HEK293 (cell line): Measurements from ENCODE around the gene PIEZO1.

Experiments
- GFI1B ChIP-seq: fragments of 450-650 bp; formaldehyde crosslinking; IDR thresholded peaks from 2 replicates; pipeline ENCODE4 v1.5.1; 2016; ENCODE audit warnings: missing biosample characterization, missing genetic modification characterization
- GLIS1 ChIP-seq: fragments of 450-650 bp; formaldehyde crosslinking; IDR thresholded peaks from 2 replicates; pipeline ENCODE4 v1.5.1; 2016; ENCODE audit warnings: missing biosample characterization, missing genetic modification characterization
- HOXA7 ChIP-seq: sonication (generic); formaldehyde crosslinking; IDR thresholded peaks from 2 replicates; pipeline ENCODE4 v1.8.1; 2022; ENCODE audit warnings: missing genetic modification reagents, borderline replicate concordance
- IKZF3 ChIP-seq: fragments of 450-650 bp; IDR thresholded peaks from 2 replicates; pipeline ENCODE4 v1.5.0; 2018; ENCODE audit warnings: missing biosample characterization, mild to moderate bottlenecking, missing genetic modification characterization, moderate library complexity
- KLF8 ChIP-seq: fragments of 450-650 bp; formaldehyde crosslinking; IDR thresholded peaks from 2 replicates; pipeline ENCODE4 v1.5.1; 2016; ENCODE audit warnings: missing biosample characterization, missing genetic modification characterization
- MEIS1 ChIP-seq: sonication (generic); formaldehyde crosslinking; IDR thresholded peaks from 2 replicates; pipeline ENCODE4 v1.8.1; 2022; ENCODE audit warnings: missing genetic modification reagents, mild to moderate bottlenecking, borderline replicate concordance
- REPIN1 ChIP-seq: fragments of 450-650 bp; formaldehyde crosslinking; IDR thresholded peaks from 2 replicates; pipeline ENCODE4 v1.5.1; 2017; ENCODE audit warnings: missing biosample characterization, missing genetic modification characterization, low read depth
- SETDB1 ChIP-seq: IDR thresholded peaks from one replicate; pipeline ENCODE4 v1.6.1; 2017; ENCODE audit warnings: mild to moderate bottlenecking, low read length, moderate library complexity, mixed read lengths; ENCODE audit not compliant: insufficient read length
- ZBTB48 ChIP-seq: fragments of 450-650 bp; formaldehyde crosslinking; IDR thresholded peaks from 2 replicates; pipeline ENCODE4 v1.5.1; 2016; ENCODE audit warnings: missing biosample characterization, missing genetic modification characterization
- ZEB2 ChIP-seq: fragments of 450-650 bp; formaldehyde crosslinking; IDR thresholded peaks from 2 replicates; pipeline ENCODE4 v1.5.1; 2016; ENCODE audit warnings: missing biosample characterization, missing genetic modification characterization
- ZNF10 ChIP-seq: fragments of 450-650 bp; formaldehyde crosslinking; IDR thresholded peaks from 2 replicates; pipeline ENCODE4 v1.5.1; 2017; ENCODE audit warnings: missing biosample characterization, missing genetic modification characterization
- ZNF133 ChIP-seq: fragments of 450-650 bp; formaldehyde crosslinking; IDR thresholded peaks from 2 replicates; pipeline ENCODE4 v1.5.1; 2016; ENCODE audit warnings: missing biosample characterization, missing genetic modification characterization
- ZNF169 ChIP-seq: fragments of 450-650 bp; formaldehyde crosslinking; IDR thresholded peaks from 2 replicates; pipeline ENCODE4 v1.5.1; 2016; ENCODE audit warnings: missing biosample characterization, missing genetic modification characterization
- ZNF2 ChIP-seq: fragments of 450-650 bp; formaldehyde crosslinking; IDR thresholded peaks from 2 replicates; pipeline ENCODE4 v1.5.1; 2016; ENCODE audit warnings: missing biosample characterization, missing genetic modification characterization
- ZNF202 ChIP-seq: fragments of 450-650 bp; formaldehyde crosslinking; IDR thresholded peaks from 2 replicates; pipeline ENCODE4 v1.5.1; 2016; ENCODE audit warnings: missing biosample characterization, missing genetic modification characterization, borderline replicate concordance
- ZNF211 ChIP-seq: fragments of 450-650 bp; formaldehyde crosslinking; IDR thresholded peaks from 2 replicates; pipeline ENCODE4 v1.5.1; 2016; ENCODE audit warnings: low read depth, missing biosample characterization, missing genetic modification characterization
- ZNF221 ChIP-seq: fragments of 450-650 bp; formaldehyde crosslinking; IDR thresholded peaks from 2 replicates; pipeline ENCODE4 v1.5.1; 2017; ENCODE audit warnings: missing biosample characterization, missing genetic modification characterization, borderline replicate concordance
- ZNF24 ChIP-seq: fragments of 450-650 bp; formaldehyde crosslinking; IDR thresholded peaks from 2 replicates; pipeline ENCODE4 v1.5.1; 2016; ENCODE audit warnings: missing biosample characterization, missing genetic modification characterization
- ZNF354C ChIP-seq: fragments of 450-650 bp; formaldehyde crosslinking; IDR thresholded peaks from 2 replicates; pipeline ENCODE4 v1.5.1; 2016; ENCODE audit warnings: missing biosample characterization, missing genetic modification characterization, low read depth, borderline replicate concordance
- ZNF394 ChIP-seq: fragments of 450-650 bp; formaldehyde crosslinking; IDR thresholded peaks from 2 replicates; pipeline ENCODE4 v1.5.1; 2016; ENCODE audit warnings: missing biosample characterization, missing genetic modification characterization, mild to moderate bottlenecking, moderate library complexity, borderline replicate concordance
- ZNF555 ChIP-seq: fragments of 450-650 bp; formaldehyde crosslinking; conservative IDR thresholded peaks from 2 replicates; pipeline ENCODE4 v1.5.1; 2017; ENCODE audit warnings: missing biosample characterization, mild to moderate bottlenecking, missing genetic modification characterization, inconsistent platforms
- ZNF558 ChIP-seq: fragments of 450-650 bp; formaldehyde crosslinking; IDR thresholded peaks from 2 replicates; pipeline ENCODE4 v1.5.1; 2016; ENCODE audit warnings: missing biosample characterization, missing genetic modification characterization
- ZNF560 ChIP-seq: fragments of 450-650 bp; formaldehyde crosslinking; IDR thresholded peaks from 2 replicates; pipeline ENCODE4 v1.5.1; 2017; ENCODE audit warnings: missing biosample characterization, missing genetic modification characterization, borderline replicate concordance
- ZNF561 ChIP-seq: fragments of 450-650 bp; IDR thresholded peaks from 2 replicates; pipeline ENCODE4 v1.5.1; 2018; ENCODE audit warnings: missing biosample characterization, missing genetic modification characterization, borderline replicate concordance
- ZNF626 ChIP-seq: fragments of 450-650 bp; sonication (Bioruptor Pico); formaldehyde crosslinking; IDR thresholded peaks from 2 replicates; pipeline ENCODE4 v1.5.1; 2018; ENCODE audit warnings: missing biosample characterization, missing genetic modification characterization, inconsistent platforms
- ZNF776 ChIP-seq: fragments of 450-650 bp; formaldehyde crosslinking; IDR thresholded peaks from 2 replicates; pipeline ENCODE4 v1.5.0; 2017; ENCODE audit warnings: missing biosample characterization, missing genetic modification characterization, borderline replicate concordance
- ZNF785 ChIP-seq: fragments of 450-650 bp; formaldehyde crosslinking; IDR thresholded peaks from 2 replicates; pipeline ENCODE4 v1.5.1; 2016; ENCODE audit warnings: missing biosample characterization, missing genetic modification characterization
- ZNF843 ChIP-seq: fragments of 450-650 bp; formaldehyde crosslinking; IDR thresholded peaks from 2 replicates; pipeline ENCODE4 v1.5.1; 2016; ENCODE audit warnings: missing biosample characterization, missing genetic modification characterization
- ZSCAN16 ChIP-seq: fragments of 450-650 bp; formaldehyde crosslinking; IDR thresholded peaks from 2 replicates; pipeline ENCODE4 v1.5.1; 2016; ENCODE audit warnings: missing biosample characterization, missing genetic modification characterization
- ZXDB ChIP-seq: fragments of 450-650 bp; formaldehyde crosslinking; IDR thresholded peaks from 2 replicates; pipeline ENCODE4 v1.5.1; 2016; ENCODE audit warnings: missing biosample characterization, missing genetic modification characterization
- TF ChIP-seq, protein P1 (sequence below): fragments of 450-650 bp; formaldehyde crosslinking; IDR thresholded peaks from 2 replicates; pipeline ENCODE4 v1.5.1; 2016; ENCODE audit warnings: missing biosample characterization, missing genetic modification characterization
- TF ChIP-seq, protein P2 (sequence below): fragments of 450-650 bp; formaldehyde crosslinking; IDR thresholded peaks from 2 replicates; pipeline ENCODE4 v1.5.1; 2016; ENCODE audit warnings: missing biosample characterization, missing genetic modification characterization
- TF ChIP-seq, protein P3 (sequence below): fragments of 450-650 bp; formaldehyde crosslinking; IDR thresholded peaks from 2 replicates; pipeline ENCODE4 v1.5.1; 2016; ENCODE audit warnings: missing biosample characterization, missing genetic modification characterization
- TF ChIP-seq, protein P4 (sequence below): fragments of 450-650 bp; formaldehyde crosslinking; optimal IDR thresholded peaks from 2 replicates; pipeline ENCODE3; 2016; ENCODE audit warnings: missing biosample characterization, mild to moderate bottlenecking, missing genetic modification characterization
- TF ChIP-seq, protein P5 (sequence below): fragments of 450-650 bp; formaldehyde crosslinking; IDR thresholded peaks from 2 replicates; pipeline ENCODE4 v1.5.1; 2016; ENCODE audit warnings: missing biosample characterization, missing genetic modification characterization

PIEZO1 gene

DNA sequence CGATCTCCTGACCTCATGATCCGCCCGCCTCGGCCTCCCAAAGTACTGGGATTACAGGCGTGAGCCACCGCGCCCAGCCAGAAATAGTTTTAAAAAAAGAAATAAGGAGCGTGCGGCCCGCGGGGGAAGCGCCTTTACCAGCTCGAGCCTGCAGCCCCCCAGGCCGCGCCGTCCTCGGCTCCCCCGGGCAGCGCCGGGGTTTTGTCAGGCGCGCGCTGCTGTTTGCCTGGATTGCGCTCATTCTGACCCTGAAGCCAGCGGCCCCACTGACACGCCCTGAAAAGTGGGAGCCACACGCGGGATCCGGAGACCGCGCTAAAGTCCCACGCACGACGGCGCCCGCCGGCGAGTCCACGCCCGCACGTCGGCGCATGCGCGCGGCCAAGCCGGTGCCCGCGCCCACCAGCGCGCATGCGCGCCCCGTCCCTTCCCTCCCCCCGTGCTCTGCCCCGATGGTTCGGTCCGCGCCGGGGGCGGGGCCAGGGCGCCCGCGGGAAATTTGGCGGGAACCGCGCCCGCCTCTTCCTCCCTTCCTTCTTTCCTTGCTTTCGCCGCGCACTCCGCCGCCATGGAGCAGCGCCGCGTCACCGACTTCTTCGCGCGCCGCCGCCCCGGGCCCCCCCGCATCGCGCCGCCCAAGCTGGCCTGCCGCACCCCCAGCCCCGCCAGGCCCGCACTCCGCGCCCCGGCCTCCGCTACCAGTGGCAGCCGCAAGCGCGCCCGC is 18.4 kb upstream of the PIEZO1 start, which contains the start of gene CDT1 (continued):
- no peak for TF ChIP-seq SETDB1
- TF ChIP-seq ZNF211 (tag by site-specific recombination): no peak
- no peak for TF ChIP-seq ZNF394 (tag by site-specific recombination)
- TF ChIP-seq ZSCAN16 (tag by site-specific recombination): no peak
- TF ChIP-seq ZEB2 (tag by site-specific recombination): 0 out of 2 replicates have a peak, but pooled peaks have one; percentile 27
- no peak for TF ChIP-seq ZNF202
- TF ChIP-seq ZNF10 (tag by site-specific recombination): no peak
- TF ChIP-seq, protein P1, sequence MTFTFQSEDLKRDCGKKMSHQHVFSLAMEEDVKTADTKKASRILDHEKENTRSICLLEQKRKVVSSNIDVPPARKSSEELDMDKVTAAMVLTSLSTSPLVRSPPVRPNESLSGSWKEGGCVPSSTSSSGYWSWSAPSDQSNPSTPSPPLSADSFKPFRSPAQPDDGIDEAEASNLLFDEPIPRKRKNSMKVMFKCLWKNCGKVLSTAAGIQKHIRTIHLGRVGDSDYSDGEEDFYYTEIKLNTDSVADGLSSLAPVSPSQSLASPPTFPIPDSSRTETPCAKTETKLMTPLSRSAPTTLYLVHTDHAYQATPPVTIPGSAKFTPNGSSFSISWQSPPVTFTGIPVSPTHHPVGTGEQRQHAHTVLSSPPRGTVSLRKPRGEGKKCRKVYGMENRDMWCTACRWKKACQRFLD (tag by site-specific recombination): no peak
- peak; percentile 88 for TF ChIP-seq IKZF3 (tag by site-specific recombination)
- TF ChIP-seq ZXDB (tag by site-specific recombination): peak; percentile 51; the same call in 1 of the 2 replicates
- TF ChIP-seq ZNF843 (tag by site-specific recombination): no peak
- TF ChIP-seq, protein P2, sequence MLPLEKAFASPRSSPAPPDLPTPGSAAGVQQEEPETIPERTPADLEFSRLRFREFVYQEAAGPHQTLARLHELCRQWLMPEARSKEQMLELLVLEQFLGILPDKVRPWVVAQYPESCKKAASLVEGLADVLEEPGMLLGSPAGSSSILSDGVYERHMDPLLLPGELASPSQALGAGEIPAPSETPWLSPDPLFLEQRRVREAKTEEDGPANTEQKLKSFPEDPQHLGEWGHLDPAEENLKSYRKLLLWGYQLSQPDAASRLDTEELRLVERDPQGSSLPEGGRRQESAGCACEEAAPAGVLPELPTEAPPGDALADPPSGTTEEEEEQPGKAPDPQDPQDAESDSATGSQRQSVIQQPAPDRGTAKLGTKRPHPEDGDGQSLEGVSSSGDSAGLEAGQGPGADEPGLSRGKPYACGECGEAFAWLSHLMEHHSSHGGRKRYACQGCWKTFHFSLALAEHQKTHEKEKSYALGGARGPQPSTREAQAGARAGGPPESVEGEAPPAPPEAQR: no peak
- no peak for TF ChIP-seq ZNF354C (tag by site-specific recombination)
- TF ChIP-seq ZNF133: no peak
- no peak for TF ChIP-seq ZNF555 (tag by site-specific recombination)
- peak; percentile 88; the same call in 1 of the 2 replicates for TF ChIP-seq ZNF785 (tag by site-specific recombination)
- TF ChIP-seq ZNF2 (tag by site-specific recombination): no peak
- TF ChIP-seq ZNF776 (tag by site-specific recombination): no peak
- 0 out of 2 replicates have a peak, but pooled peaks have one; percentile 27 for TF ChIP-seq ZNF561 (tag by site-specific recombination)
- no peak for TF ChIP-seq MEIS1 (CRISPR knock-in tag)
- TF ChIP-seq, protein P3, sequence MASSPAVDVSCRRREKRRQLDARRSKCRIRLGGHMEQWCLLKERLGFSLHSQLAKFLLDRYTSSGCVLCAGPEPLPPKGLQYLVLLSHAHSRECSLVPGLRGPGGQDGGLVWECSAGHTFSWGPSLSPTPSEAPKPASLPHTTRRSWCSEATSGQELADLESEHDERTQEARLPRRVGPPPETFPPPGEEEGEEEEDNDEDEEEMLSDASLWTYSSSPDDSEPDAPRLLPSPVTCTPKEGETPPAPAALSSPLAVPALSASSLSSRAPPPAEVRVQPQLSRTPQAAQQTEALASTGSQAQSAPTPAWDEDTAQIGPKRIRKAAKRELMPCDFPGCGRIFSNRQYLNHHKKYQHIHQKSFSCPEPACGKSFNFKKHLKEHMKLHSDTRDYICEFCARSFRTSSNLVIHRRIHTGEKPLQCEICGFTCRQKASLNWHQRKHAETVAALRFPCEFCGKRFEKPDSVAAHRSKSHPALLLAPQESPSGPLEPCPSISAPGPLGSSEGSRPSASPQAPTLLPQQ: no peak; the same call in 1 of the 2 replicates
- TF ChIP-seq KLF8 (tag by site-specific recombination): peak; percentile 62; the same call in 1 of the 2 replicates
- TF ChIP-seq ZNF169 (tag by site-specific recombination): no peak
- TF ChIP-seq GLIS1 (tag by site-specific recombination): no peak; the same call in 1 of the 2 replicates
- TF ChIP-seq, protein P4, sequence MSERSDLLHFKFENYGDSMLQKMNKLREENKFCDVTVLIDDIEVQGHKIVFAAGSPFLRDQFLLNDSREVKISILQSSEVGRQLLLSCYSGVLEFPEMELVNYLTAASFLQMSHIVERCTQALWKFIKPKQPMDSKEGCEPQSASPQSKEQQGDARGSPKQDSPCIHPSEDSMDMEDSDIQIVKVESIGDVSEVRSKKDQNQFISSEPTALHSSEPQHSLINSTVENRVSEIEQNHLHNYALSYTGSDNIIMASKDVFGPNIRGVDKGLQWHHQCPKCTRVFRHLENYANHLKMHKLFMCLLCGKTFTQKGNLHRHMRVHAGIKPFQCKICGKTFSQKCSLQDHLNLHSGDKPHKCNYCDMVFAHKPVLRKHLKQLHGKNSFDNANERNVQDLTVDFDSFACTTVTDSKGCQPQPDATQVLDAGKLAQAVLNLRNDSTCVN (tag by site-specific recombination): peak; percentile 76
- TF ChIP-seq ZNF626 (tag by site-specific recombination): no peak
- TF ChIP-seq ZNF558: no peak
- TF ChIP-seq HOXA7: no peak
- no peak for TF ChIP-seq ZNF24 (tag by site-specific recombination)
- TF ChIP-seq, protein P5, sequence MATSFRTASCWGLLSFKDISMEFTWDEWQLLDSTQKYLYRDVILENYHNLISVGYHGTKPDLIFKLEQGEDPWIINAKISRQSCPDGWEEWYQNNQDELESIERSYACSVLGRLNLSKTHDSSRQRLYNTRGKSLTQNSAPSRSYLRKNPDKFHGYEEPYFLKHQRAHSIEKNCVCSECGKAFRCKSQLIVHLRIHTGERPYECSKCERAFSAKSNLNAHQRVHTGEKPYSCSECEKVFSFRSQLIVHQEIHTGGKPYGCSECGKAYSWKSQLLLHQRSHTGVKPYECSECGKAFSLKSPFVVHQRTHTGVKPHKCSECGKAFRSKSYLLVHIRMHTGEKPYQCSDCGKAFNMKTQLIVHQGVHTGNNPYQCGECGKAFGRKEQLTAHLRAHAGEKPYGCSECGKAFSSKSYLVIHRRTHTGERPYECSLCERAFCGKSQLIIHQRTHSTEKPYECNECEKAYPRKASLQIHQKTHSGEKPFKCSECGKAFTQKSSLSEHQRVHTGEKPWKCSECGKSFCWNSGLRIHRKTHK (tag by site-specific recombination): no peak
- no peak for TF ChIP-seq ZNF560
- TF ChIP-seq REPIN1: peak; percentile 30; the same call in 1 of the 2 replicates
- no peak for TF ChIP-seq ZNF221 (tag by site-specific recombination)
- TF ChIP-seq ZBTB48: no peak
- TF ChIP-seq GFI1B (tag by site-specific recombination): no peak
